B cell (primary cell): ENCODE results near the gene CRB3. TPM values are rescaled to one million over a fixed set of nuclear protein-coding genes. Genes with fewer than 3 reads are reported as not detected.

ENCODE experiments used
- ATAC-seq: fragments of 200-7000 bp; cut with Tn5 transposase; one replicate; pipeline ENCODE4 v1.10.0; 2021; ENCODE audit warnings: low read depth, mild to moderate bottlenecking, moderate number of reproducible peaks, moderate library complexity
- CTCF ChIA-PET: fragments of 350-600 bp; sonication (Branson Sonifier 250); formaldehyde crosslinking; loops from one replicate; lab custom pipeline; 2021; ENCODE audit warnings: antibody characterized with exemption, inconsistent platforms; lab: Charles Lee
- POLR2A ChIA-PET: fragments of 350-600 bp; sonication (Branson Sonifier 250); formaldehyde crosslinking; loops from one replicate; lab custom pipeline; 2021; ENCODE audit warnings: antibody characterized with exemption; lab: Charles Lee
- DNase-seq: peaks from one replicate; pipeline ENCODE4 v3.0.0; 2013
- H2AFZ ChIP-seq: 2 replicates; pipeline ENCODE4 v1.6.1; 2012; ENCODE audit warnings: mild to moderate bottlenecking, low read depth, low read length; ENCODE audit not compliant: insufficient read depth, poor library complexity, severe bottlenecking
- H3K27ac ChIP-seq, 2 donors: 1 replicate in 1 of 2; 2 replicates in 1 of 2; pipeline ENCODE4 v1.5.1; 2012 to 2013; ENCODE audit warnings: low read length in 2 of 2, mild to moderate bottlenecking in 2 of 2, moderate library complexity in 1 of 2
- H3K27me3 ChIP-seq, 4 experiments: fragments of 200-600 bp in 1 of 4; sonication (generic) in 1 of 4; replicated peaks in 1 of 4; 1 replicate in 2 of 4; 2 replicates in 2 of 4; pipeline versions ENCODE4 v1.6.1 to v1.7.0; 2013 to 2016; ENCODE audit warnings: low read length in 3 of 4, mild to moderate bottlenecking in 2 of 4, mixed read lengths in 1 of 4, moderate library complexity in 1 of 4; ENCODE audit not compliant: insufficient read depth in 4 of 4, control insufficient read depth in 3 of 4; ENCODE audit errors: control extremely low read depth in 1 of 4
- H3K36me3 ChIP-seq, 2 experiments: replicated peaks in 1 of 2; 1 replicate in 1 of 2; 2 replicates in 1 of 2; pipeline versions ENCODE4 v1.6.1 to v1.7.1; 2013; ENCODE audit warnings: low read length in 1 of 2; ENCODE audit not compliant: insufficient read depth in 2 of 2, control insufficient read depth in 1 of 2; ENCODE audit errors: control extremely low read depth in 1 of 2, extremely low read depth in 1 of 2
- H3K4me1 ChIP-seq, 2 donors: fragments of 200-600 bp in 1 of 2; sonication (generic) in 1 of 2; 1 replicate in 1 of 2; 2 replicates in 1 of 2; pipeline versions ENCODE4 v1.5.1 to v1.6.1; 2013 to 2017; ENCODE audit warnings: low read length in 2 of 2; ENCODE audit not compliant: control insufficient read depth in 2 of 2, insufficient read depth in 2 of 2
- H3K4me2 ChIP-seq: replicated peaks from 2 replicates; pipeline ENCODE3; 2012; ENCODE audit warnings: mild to moderate bottlenecking, low read depth, low read length; ENCODE audit not compliant: poor library complexity, severe bottlenecking
- H3K4me3 ChIP-seq, 5 experiments: fragments of 200-600 bp in 1 of 5; sonication (generic) in 1 of 5; 1 replicate in 3 of 5; 2 replicates in 2 of 5; pipeline versions ENCODE4 v1.5.1 to v1.7.0; 2011 to 2016; ENCODE audit warnings: low read length in 4 of 5, mild to moderate bottlenecking in 4 of 5, low read depth in 2 of 5, control low read depth in 1 of 5, moderate library complexity in 1 of 5; ENCODE audit not compliant: insufficient read depth in 1 of 5; ENCODE audit errors: control extremely low read depth in 1 of 5, extremely low read depth in 1 of 5
- H3K79me2 ChIP-seq: fragments of 200-600 bp; sonication (generic); one replicate; pipeline ENCODE4 v1.6.0; 2016; ENCODE audit warnings: low read length; ENCODE audit not compliant: control insufficient read depth, insufficient read depth
- H3K9ac ChIP-seq: fragments of 200-600 bp; sonication (generic); 2 replicates; pipeline ENCODE4 v1.6.1; 2017; ENCODE audit warnings: mild to moderate bottlenecking, low read length, moderate library complexity
- H3K9me3 ChIP-seq, 3 donors: one replicate each; pipeline versions ENCODE4 v1.6.1 to v1.7.1; 2013; ENCODE audit warnings: low read length in 2 of 3; ENCODE audit not compliant: control insufficient read depth in 2 of 3, insufficient read depth in 1 of 3; ENCODE audit errors: control extremely low read depth in 1 of 3
- H4K20me1 ChIP-seq: 2 replicates; pipeline ENCODE4 v1.6.0; 2012; ENCODE audit warnings: mild to moderate bottlenecking, low read length; ENCODE audit not compliant: insufficient read depth, control insufficient read depth, poor library complexity, severe bottlenecking
- H3K27ac Mint-ChIP-seq: one replicate; pipeline ENCODE4 v1.8.0; 2021; ENCODE audit warnings: mixed read lengths
- H3K27me3 Mint-ChIP-seq: one replicate; pipeline ENCODE4 v1.8.0; 2021; ENCODE audit warnings: mixed read lengths
- H3K4me1 Mint-ChIP-seq: one replicate; pipeline ENCODE4 v1.8.0; 2021; ENCODE audit warnings: mixed read lengths
- H3K4me3 Mint-ChIP-seq: one replicate; pipeline ENCODE4 v1.8.0; 2021; ENCODE audit warnings: mixed read lengths
- H3K9me3 Mint-ChIP-seq: one replicate; pipeline ENCODE4 v1.8.0; 2022; ENCODE audit warnings: mixed read lengths; ENCODE audit not compliant: insufficient read depth
- CTCF ChIP-seq: fragments of 200-600 bp; IDR thresholded peaks from one replicate; pipeline ENCODE4 v1.8.0; 2022; ENCODE audit warnings: antibody characterized with exemption, mild to moderate bottlenecking
- EZH2 ChIP-seq: IDR thresholded peaks from 2 replicates; pipeline ENCODE4 v1.6.1; 2012; ENCODE audit warnings: borderline replicate concordance, low read depth, mild to moderate bottlenecking, moderate library complexity, low read length; ENCODE audit not compliant: insufficient read depth, poor library complexity, severe bottlenecking
- WGBS: methylation state at CpG from one replicate; pipeline ENCODE4 v1.1.5; 2013; ENCODE audit warnings: missing lambda C conversion rate; ENCODE audit not compliant: insufficient coverage; 5-methylcytosine and 5-hydroxymethylcytosine counted together
- intact Hi-C: fragments of 100-400 bp; cut with micrococcal nuclease; formaldehyde crosslinking; loops from one replicate; pipeline ENCODE4 v1.10.0; 2022
- polyA plus RNA-seq: library from polyadenylated mRNA; depleted of rRNA; stranded (reverse); fragments of >200 nt; gene quantifications from 2 replicates; pipeline ENCODE4 v1.2.3, GENCODE V29; 2012
- total RNA-seq, 2 donors: library from RNA; stranded (reverse); fragments of 120-200 nt in 1 of 2; gene quantifications; 1 replicate in 1 of 2; 2 replicates in 1 of 2; pipeline versions ENCODE4 v1.2.3 to v1.2.4, GENCODE V29; 2013 to 2022

Gene CRB3
- total and polyA plus RNA-seq, 2 donors (not counting 1 experiment from before 2014, with no cell fraction given): 2.1 to 3.6 TPM

DNA sequence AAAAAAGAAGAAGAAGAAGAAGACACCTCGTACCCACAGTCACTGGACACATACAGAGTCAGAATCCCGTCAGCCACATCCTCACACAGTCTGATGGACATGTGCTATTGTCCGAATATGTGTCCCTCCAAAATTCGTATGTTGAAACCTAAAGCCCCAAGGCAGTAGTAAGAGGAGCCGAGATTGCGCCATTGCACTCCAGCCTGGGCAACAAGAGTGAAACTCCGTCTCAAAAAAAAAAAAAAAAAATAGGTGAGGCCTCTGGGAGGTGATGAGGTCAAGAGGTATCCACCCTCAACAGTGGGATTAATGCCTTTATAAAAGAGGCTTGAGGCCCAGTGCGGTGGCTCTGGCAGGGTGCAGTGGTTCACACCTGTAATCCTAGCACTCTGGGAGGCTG, 20.2 kb downstream of the CRB3 start:
- Histone ChIP-seq H3K9me3 (no peaks in the 10 kb centered on the region), H3K27ac (no peak overlapping the region), H3K4me2 (no peak overlapping the region), H3K79me2 (peaks cover 41% of the 10 kb centered on the region), H3K9ac (no peak overlapping the region), H2AFZ (no peak overlapping the region), H4K20me1 (no peaks in the 10 kb centered on the region), H3K4me1 (peaks cover 13 to 26% of the 10 kb centered on the region in 2 donors), H3K4me3 (no peak overlapping the region), H3K27me3 (no peaks in the 10 kb centered on the region), H3K36me3 (peaks cover 0 to 6% of the 10 kb centered on the region in 2 experiments)
- Mint-ChIP-seq H3K27ac (no peak overlapping the region), H3K4me1 (peaks cover 28% of the 10 kb centered on the region), H3K27me3 (no peaks in the 10 kb centered on the region), H3K9me3 (no peaks in the 10 kb centered on the region), H3K4me3 (no peak overlapping the region)
- 89% methylated on average over 5 of the region's 8 CpGs for WGBS
- ChIA-PET CTCF (no interaction called here), POLR2A (no interaction called here)
- TF ChIP-seq CTCF (no peak), EZH2 (no peak)
- intact Hi-C loops: loop anchor here (5.0 kb wide), 1 partner anchor 112 kb away; the partner anchor contains the start of gene ALKBH7
- DNase-seq (no peak), ATAC-seq (no peak)

- Histone ChIP-seq H3K9ac (no peak overlapping the region), H3K9me3 (no peaks in the 10 kb centered on the region), H3K79me2 (peaks cover 37% of the 10 kb centered on the region), H3K4me1 (peaks cover 13 to 31% of the 10 kb centered on the region in 2 donors), H3K27ac (no peak overlapping the region), H2AFZ (no peak overlapping the region), H3K36me3 (peaks cover 0 to 3% of the 10 kb centered on the region in 2 experiments), H3K27me3 (no peaks in the 10 kb centered on the region), H3K4me2 (no peak overlapping the region), H4K20me1 (no peaks in the 10 kb centered on the region), H3K4me3 (no peak overlapping the region)
- WGBS: 88% methylated on average over 1 of the region's 7 CpGs
- Mint-ChIP-seq H3K9me3 (no peaks in the 10 kb centered on the region), H3K4me3 (no peak overlapping the region), H3K4me1 (peaks cover 34% of the 10 kb centered on the region), H3K27me3 (no peaks in the 10 kb centered on the region), H3K27ac (no peak overlapping the region)
- no peak for TF ChIP-seq CTCF
- TF ChIP-seq EZH2: no peak
- ChIA-PET POLR2A (no interaction called here), CTCF (no interaction called here)
- ATAC-seq: no peak
- no peak for DNase-seq
- intact Hi-C loops: loop anchor here (5.0 kb wide), 1 partner anchor 113 kb away; the partner anchor contains the start of gene ALKBH7
Measured at GRCh38 chr19:6484831-6485230, 20.8 kb downstream of the CRB3 start.
